Measurements from ENCODE around the gene ABCB6. TPM values are rescaled to one million over a fixed set of nuclear protein-coding genes. Genes with fewer than 3 reads are reported as not detected.

The ABCB6 gene
- total and polyA plus RNA-seq, 2 of the 8 experiments (the other 6 are each of a cell fraction or from before 2014, with no cell fraction given), result 44.9 to 50.6 TPM

GRCh38 chr2:219165058-219165911 lies 53.5 kb downstream of the ABCB6 start:
- H2BK15ac ChIP-seq (ENCODE audit: low read length), result peak overlapping the region; percentile 29; the same call in 1 of the 2 replicates
- no peak overlapping the region for H2BK12ac ChIP-seq (ENCODE audit: low read depth, low read length)
- no peak overlapping the region for H2BK120ac ChIP-seq (replicated peaks; ENCODE audit: low read depth, low read length)
- ChIA-PET POLR2A (ENCODE audit: partially characterized antibody) (interaction anchor here (2.0 kb wide), 1 partner anchor 10 kb away, joined by 9 read pairs; the partner anchor contains the start of gene CNPPD1), CTCF (ENCODE audit: partially characterized antibody) (interaction anchor here (0.9 to 1.9 kb wide), 7 partner anchors 9 to 186 kb away, joined by 3 to 8 read pairs (median 3); partner anchors contain the start of gene CNPPD1)
- no peak overlapping the region for H3K4ac ChIP-seq (replicated peaks; ENCODE audit: insufficient read length, low read depth, low read length)
- H2BK5ac ChIP-seq (ENCODE audit: low read depth, low read length), result no peak overlapping the region
- no peaks in the 10 kb centered on the region; a peak in 1 of 8 replicates for H3K36me3 ChIP-seq (ENCODE audit: control insufficient read depth in 2 of 4, insufficient read depth in 4 of 4, low read length in 3 of 4)
- H4K20me1 ChIP-seq (replicated peaks in 1 of 2; ENCODE audit: control insufficient read depth in 1 of 2, insufficient read depth in 2 of 2, low read length in 2 of 2), result peaks cover 0 to 3% of the 10 kb centered on the region in 2 experiments
- no peak overlapping the region for H3K4me3 ChIP-seq (ENCODE audit: extremely low read depth in 1 of 4, insufficient read depth in 2 of 4, low read depth in 3 of 4, low read length in 4 of 4)
- H2AK5ac ChIP-seq (ENCODE audit: low read depth, low read length), result no peak overlapping the region
- H3K27ac ChIP-seq (ENCODE audit: low read depth, low read length), result no peak overlapping the region
- H4K91ac ChIP-seq (replicated peaks; ENCODE audit: insufficient read length, low read length), result no peak overlapping the region
- H3K27me3 ChIP-seq (replicated peaks in 1 of 4; ENCODE audit: control insufficient read depth in 3 of 4, extremely low read depth in 1 of 4, insufficient read depth in 3 of 4, low read length in 3 of 4), result no peaks in the 10 kb centered on the region; a peak in 2 of 7 replicates
- H3K79me2 ChIP-seq (ENCODE audit: control insufficient read depth in 1 of 2, insufficient read depth in 2 of 2, low read length in 2 of 2), result no peaks in the 10 kb centered on the region
- H3K56ac ChIP-seq (replicated peaks; ENCODE audit: insufficient read length, low read depth, low read length), result no peak overlapping the region
- no peaks in the 10 kb centered on the region; a peak in 1 of 7 replicates for H3K4me1 ChIP-seq (replicated peaks in 1 of 4; ENCODE audit: control insufficient read depth in 3 of 4, insufficient read depth in 4 of 4, low read length in 3 of 4)
- 76% methylated on average over 10 of the region's 10 CpGs; no CpG with 5 or more reads in 1 of the 2 experiments for WGBS, 2 experiments (ENCODE audit: extremely low coverage in 1 of 2, insufficient coverage in 1 of 2, insufficient read length in 1 of 2, insufficient replicate concordance in 2 of 2, low coverage in 1 of 2, low lambda C conversion rate in 2 of 2, missing lambda C conversion rate in 1 of 2)
- H3K9me3 ChIP-seq (ENCODE audit: insufficient read depth in 2 of 2, low read depth in 1 of 2, low read length in 1 of 2), result no peaks in the 10 kb centered on the region
- H2AFZ ChIP-seq (ENCODE audit: low read length), result no peak overlapping the region
- no peak overlapping the region for H3K9ac ChIP-seq (replicated peaks in 1 of 4; ENCODE audit: extremely low read depth in 1 of 4, low read depth in 3 of 4, low read length in 3 of 4)
- no peak overlapping the region for H3K4me2 ChIP-seq (ENCODE audit: insufficient read depth in 1 of 2, low read depth in 2 of 2, low read length in 2 of 2)
- no peak overlapping the region for H3K23ac ChIP-seq (ENCODE audit: insufficient read length)
- H4K8ac ChIP-seq (ENCODE audit: extremely low read depth, insufficient read depth, low read length), result no peak overlapping the region
- FAIRE-seq (no peak), DNase-seq (ENCODE audit: low read depth in 1 of 2, low spot score in 2 of 2) (no peak)
- no peak overlapping the region for H3K14ac ChIP-seq (ENCODE audit: insufficient read length)
- no peaks in the 10 kb centered on the region for H3K23me2 ChIP-seq (ENCODE audit: low read depth, low read length)
- H4K5ac ChIP-seq (ENCODE audit: insufficient read length, low read depth, low read length), result no peak overlapping the region
- TF ChIP-seq HDAC6 (IDR thresholded peaks at IDR 0.05; ENCODE audit: low read depth, low read length) (no peak), SAP30 (IDR thresholded peaks at IDR 0.05; ENCODE audit: insufficient read depth, insufficient replicate concordance, low read length) (no peak), CEBPB (IDR thresholded peaks at IDR 0.05; ENCODE audit: low read depth, low read length) (no peak), CHD2 (IDR thresholded peaks at IDR 0.05; ENCODE audit: low read length) (no peak), SIX5 (IDR thresholded peaks at IDR 0.05; ENCODE audit: low read depth, low read length) (no peak), FOSL1 (IDR thresholded peaks at IDR 0.05; ENCODE audit: insufficient read depth, low read depth, low read length) (no peak), KDM1A (IDR thresholded peaks at IDR 0.05; ENCODE audit: borderline replicate concordance, low read length) (peak; percentile 48; the same call in 1 of the 2 replicates), USF2 (IDR thresholded peaks at IDR 0.05; ENCODE audit: low read length) (no peak), KDM5A (IDR thresholded peaks at IDR 0.05; ENCODE audit: low read length) (no peak)
- H3K18ac ChIP-seq (ENCODE audit: extremely low read depth, low read length), result no peak overlapping the region
- H3K79me1 ChIP-seq (ENCODE audit: low read depth, low read length), result no peaks in the 10 kb centered on the region; the same call in 1 of the 2 replicates
- no peak overlapping the region for H2BK20ac ChIP-seq (ENCODE audit: low read length)

All from H1 (cell line).